Activated T-helper 1 cell treated with Interleukin-2 at 50 U/mL for 16 hours (primary cell): ENCODE results near the gene DTL.

ENCODE experiments used
- DNase-seq: peaks from one replicate; pipeline ENCODE4 v3.0.0-alpha.2; 2020; ENCODE audit warnings: low read depth

Gene DTL

DNA sequence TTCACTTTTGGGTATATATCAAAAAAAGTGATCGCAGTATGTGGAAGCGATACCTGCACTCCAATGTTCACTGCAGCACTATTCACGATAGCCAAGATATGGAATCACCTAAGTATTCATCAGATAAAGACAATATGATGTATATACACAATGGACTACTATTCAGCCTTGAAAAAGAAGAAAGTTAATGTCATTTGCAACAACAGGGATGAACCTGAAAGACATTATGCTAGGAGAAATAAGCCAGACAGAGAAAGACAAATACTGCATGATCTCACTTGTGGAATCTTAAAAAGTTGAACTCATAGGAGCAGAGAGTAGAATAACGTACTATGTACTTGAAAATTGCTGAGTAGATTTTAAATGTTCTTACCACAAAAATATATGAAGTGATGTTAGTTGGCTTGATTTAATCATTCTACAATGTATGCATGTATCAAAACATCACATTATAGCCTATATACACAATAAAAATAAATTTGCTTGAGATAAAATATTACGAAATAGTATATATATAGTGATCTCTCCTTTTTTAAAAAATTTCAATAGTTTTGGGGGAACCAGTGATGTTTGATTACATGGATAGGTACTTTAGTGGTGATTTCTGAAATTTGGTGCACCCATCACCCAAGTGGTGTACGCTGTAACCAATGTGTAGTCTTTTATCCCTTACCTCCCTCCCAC lies 56.0 kb downstream of the DTL start:
- DNase-seq: no peak

DNA sequence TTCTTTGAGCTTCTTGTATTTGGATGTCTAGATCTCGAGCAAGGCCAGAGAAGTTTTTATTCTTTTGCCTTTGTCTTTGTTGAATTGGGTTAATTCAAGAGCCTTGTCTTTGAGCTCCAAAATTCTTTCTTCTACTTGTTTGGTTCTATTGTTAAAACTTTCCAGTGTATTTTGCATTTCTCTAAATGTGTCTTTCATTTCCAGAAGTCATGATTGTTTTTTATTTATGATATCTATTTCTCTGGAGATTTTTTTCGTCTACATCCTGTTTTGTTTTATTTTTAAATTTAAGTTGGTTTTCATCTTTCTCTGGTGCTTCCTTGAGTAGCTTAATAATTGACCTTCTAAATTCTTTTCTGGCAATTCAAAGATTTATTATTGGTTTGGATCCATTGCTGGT lies 61.8 kb downstream of the DTL start:
- no peak for DNase-seq

DNA sequence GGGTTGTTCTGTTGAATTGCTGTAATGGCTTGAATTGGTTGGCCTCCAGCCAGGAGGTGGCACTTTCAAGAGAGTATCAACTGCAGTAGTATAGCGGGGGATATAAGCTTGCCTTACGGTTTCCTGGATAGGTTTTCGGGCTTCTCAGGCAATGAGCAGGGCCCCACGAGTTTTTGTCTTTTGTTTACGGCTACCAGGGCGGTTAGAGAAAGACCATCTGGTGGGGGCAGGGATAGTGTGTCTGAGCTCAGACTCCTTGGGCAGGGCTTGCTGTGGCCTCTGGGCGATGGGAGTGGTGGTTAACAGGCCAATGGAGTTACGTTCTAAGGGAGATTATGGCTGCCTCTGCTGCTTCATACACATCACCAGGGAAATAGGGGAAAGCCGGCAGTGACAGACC lies 62.8 kb downstream of the DTL start:
- no peak for DNase-seq

DNA sequence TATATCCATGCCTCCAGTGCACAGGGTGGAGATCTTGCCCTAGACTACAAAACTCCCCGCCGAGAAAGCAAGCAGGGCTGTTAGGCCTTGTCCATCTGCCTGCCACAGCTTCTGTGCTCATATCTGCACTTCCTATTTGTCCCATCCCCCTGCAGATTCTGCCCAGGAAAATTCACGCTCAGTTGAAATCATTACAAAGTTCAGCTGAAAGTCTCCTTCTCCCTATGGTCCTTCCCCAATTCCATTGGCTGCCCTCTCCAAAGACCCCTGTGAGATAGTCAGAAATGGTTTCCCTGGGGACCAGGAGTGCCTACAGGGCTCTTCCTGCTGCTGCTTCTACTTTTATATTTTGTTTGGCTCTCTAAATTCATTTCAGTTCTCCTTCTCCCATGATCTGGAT lies 63.2 kb downstream of the DTL start:
- DNase-seq: no peak

DNA sequence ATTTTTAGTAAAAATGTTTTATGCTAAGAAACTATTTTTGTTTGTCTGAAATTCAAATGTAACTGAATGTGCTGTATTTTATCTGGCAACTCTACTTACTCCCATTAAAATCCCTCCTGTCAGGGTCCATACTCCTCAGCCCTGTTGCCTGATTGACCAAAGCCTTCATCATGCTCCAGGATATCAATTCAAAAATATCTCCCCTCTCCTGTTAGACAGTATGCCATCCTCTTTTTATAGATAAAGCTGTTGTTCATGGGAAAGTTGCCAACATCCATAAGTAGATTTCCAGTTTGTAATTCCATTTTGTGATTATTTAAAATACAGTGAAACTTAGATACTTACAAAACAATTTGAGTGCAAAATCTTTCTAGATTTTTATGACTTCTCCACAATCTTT lies 65.7 kb downstream of the DTL start:
- DNase-seq: no peak

DNA sequence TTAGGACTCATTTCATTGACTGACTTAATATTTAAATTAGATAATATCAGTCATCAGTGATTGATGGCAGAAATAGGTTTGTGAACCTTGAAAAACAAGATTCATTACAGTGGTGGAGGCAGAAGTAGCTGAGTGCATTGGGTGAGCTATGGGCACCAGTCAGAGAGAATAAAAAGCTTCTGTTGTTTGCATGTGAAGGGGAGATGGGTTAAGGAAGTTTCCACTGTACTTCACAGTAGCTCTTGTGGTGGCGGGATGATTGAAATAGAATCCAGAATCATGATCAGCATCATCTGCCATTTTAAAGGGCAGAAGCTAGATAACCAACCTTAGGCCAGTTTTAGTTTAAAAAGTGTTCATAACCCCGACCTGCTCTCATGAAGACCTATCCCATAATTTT lies 66.2 kb downstream of the DTL start:
- no peak for DNase-seq

DNA sequence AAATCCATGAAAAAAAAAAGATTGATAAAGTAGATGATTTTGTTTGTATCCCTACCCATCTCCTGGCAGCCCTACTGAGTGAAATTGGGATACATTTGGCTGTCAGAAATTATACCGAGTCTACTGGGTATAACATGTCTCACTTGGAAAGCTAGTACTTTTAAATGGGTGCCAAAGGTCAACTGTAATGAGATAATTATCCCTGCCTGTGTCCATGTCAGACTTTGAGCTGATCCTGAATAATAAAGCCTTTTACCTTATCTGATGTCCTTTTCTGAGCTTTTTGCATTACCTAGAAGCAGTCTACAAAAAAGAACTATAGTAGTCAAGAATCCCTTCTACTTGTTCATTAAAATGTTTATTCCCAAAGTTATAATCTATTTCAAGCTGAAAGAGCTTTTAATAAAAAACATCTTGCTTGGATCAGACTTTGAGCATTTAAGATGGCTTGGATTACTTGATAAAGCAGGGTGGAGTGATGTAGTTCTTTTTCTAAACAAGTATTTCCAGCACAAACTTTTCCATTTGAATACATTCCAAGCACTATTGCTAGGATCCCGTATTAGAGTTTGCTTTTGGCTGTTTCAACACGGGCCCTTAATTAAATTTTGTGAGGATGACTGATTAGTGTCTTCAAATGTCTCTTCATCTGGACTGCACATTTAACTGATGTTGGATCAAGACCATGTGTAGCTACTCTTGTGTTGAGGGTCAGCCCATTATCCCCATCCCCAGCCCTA lies 69.2 kb downstream of the DTL start:
- DNase-seq: no peak

DNA sequence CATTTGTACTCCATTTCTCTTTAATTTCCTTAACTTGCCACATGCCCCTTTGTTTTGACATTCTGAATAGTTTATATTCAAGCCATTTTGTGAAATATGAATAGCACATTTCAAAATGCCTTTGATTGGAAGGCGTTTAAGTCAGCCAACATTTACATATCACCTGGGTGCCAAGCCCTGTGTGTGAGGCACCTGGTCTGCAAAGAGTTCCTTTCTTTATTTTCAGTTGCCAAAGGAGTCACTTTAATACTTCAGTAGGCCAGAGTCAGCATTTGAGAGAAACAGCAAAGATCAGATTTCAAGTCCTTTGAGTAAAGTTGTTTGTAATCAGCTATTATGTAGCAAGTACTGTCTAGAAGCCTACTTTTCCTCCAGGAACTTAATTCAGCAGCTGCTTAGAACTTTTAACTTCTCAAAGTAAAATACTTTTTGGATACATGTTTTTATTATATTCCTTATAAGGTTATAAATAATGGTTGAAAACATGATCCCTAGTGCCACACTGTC lies 70.8 kb downstream of the DTL start:
- DNase-seq: no peak

DNA sequence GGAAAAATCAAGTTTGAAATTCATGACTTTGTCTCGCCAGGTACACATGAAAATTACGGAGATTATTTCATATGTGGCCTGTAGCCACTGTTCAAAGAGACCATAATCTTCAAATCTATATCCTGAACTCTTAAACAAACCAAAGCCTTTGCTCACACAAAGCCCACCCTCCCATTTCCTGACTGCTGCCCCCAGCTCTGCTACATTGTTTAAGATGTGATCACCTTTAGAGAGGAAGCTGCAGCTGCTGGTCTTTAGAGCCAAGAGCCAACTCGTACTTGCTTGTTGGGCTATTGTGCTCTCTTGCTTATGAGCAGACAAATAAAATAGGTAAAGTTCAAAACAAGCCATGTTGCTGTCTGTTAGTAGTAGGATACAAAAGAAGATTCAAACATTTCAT lies 71.9 kb downstream of the DTL start:
- DNase-seq: no peak

DNA sequence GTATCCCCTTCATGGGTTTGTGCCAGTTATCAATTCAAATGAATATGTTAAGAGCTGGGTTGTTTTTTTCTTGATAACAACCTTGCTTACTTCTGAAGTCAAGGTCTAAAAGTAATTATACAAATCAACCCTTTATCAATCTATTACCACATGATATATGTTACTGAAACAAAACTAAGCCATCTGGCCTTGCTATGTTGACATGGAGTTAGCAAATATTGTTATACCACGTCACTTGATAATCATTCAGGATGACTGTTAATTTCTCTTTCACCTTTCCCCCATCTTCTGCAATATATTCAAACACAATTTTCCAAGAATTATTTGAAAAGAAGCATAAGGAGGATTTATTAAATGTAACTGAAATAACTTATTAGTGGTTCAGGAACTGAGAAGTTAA lies 72.6 kb downstream of the DTL start:
- no peak for DNase-seq

DNA sequence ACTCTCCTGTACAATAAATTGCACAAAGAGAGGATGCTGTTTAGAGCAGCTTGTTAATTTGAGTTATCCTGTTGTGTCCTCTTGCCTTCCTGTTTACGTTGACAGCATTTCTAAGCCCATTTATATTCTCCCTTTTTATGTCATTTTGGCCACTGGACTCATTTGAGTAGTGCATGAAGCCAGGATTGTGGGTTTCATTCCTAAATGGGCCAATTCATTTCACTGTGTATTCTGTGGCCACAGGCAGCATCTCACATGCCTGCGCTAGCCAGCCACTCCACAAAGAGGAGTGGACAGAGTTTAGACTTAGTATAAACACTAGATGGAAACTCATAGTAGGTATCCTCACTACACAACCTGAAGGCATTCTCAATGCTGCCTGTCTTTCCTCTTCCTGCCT lies 73.4 kb downstream of the DTL start:
- DNase-seq: no peak

DNA sequence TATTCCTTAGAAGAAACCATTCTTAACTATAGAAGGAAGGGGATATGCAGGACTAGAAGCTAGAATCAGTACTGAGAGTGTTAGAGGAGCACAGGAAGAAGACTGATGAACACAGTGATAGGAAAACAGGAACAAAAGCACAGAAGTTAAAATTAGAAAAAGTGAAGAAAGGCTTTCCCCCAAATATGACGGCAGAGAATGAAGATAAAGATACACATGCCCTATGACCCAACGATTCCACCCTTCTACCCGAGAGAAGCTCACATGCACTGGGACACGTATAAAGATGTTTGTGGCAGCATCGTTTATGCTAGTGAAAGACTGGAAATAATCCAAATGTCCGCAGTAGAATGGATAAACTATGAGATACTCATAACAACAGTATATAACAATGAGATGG lies 74.2 kb downstream of the DTL start:
- no peak for DNase-seq

DNA sequence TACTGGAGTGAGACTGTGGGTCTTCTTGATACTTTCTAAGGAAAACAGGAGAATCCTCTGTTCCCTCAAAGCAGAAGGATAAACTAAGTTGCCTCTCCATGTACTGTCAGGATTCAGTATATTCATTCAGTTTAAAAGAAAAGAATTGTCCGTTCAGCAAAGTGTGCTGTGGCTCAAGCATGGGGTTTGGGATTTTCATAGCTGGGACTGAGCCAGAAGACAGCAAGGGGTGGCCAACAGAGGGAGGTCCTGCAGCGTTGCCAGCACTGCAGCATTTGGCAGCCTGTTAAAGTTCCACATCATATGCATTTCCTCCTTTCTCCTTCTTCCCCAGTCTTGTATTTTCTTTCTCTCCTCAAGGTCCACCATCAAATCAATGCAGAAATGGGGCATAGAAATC lies 75.1 kb downstream of the DTL start:
- no peak for DNase-seq

DNA sequence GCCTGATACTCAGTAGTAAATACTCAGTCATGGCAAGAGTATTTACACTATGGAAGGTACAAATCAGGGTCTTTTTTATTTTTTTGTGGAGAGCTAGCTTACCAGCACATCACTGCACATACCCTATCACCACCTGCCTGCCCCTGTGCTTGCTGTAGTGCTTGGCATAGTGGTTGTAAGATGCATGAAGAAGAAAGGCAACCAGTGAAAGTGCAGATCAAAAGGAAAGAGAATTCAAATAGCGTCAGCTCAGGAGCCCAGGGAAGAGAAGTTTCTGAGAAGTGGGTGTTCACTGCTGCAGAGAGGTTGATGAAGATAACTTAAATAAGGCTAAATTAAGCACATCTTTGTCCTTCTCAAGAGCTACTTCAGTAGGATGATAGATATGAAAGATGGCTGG lies 76.0 kb downstream of the DTL start:
- no peak for DNase-seq

DNA sequence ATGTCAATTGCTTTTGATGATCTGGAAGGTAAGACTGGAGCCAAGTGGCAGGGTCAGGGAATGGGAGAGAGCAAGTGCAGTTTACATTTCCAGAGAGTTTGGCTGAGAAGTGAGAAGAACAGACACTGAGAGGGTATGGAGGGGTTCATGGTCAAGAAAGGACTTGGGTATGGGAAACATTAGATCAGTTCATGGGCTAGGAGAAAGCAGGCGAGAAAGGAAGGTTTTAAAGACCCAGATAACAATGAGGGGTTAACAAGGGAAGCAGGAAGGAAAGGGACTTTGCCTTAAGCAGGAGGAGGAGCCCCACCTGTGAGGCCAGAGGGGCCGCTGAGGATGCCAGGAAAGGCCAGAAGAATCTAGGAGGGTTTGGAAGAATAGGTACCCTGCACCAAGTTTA lies 78.2 kb downstream of the DTL start:
- DNase-seq: no peak

DNA sequence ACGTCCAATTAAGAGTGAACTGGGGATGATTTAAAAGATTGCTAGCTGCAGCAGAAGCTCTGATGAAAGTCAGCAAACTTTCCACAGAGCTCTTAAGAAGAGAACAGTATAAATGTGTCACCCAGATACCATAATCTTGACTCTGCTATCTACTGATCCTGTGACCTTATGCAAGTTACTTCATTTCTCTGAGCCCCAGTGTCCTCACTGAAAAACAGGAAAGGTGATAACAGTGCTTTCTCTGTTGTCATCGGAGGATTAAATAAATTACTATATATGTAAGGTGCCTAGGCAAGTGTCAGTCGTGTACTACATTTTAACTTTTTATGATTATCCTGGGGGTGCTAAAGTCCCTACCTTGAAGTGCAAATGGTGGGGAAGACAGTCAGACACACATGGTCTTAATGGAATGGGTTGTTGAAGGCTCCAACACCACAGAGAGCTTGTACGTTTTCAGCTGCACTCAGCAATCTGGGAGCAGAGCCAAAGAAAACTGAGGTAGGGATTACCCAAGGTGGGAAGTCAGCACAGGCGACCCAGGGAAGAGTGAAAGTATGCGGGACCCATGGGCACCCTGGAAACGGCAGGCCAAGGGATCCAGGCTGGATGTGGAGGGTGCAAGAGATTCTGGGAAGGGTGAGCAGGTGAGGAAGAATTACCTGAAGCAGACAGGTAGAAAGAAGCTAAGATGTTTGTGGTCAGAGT lies 82.8 kb downstream of the DTL start:
- DNase-seq: no peak

DNA sequence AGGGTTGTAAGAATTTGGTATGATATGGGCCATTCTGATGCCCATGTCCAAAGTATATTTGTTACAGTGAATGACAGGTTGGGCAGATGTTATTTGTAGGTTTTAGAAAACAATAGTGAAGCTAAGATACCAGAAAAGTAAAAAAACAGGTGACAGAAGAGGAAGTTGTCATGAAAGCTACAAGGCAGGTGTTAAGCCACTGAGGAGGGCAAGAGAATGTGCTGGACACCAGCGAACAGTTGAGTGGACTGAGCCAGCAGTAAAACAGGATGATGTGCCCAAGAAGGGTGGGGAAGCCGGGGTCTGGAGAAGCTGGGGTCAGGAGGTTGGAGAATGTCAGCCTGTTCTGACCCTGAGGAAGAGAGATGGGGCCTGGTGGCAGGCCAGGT lies 83.3 kb downstream of the DTL start:
- no peak for DNase-seq

DNA sequence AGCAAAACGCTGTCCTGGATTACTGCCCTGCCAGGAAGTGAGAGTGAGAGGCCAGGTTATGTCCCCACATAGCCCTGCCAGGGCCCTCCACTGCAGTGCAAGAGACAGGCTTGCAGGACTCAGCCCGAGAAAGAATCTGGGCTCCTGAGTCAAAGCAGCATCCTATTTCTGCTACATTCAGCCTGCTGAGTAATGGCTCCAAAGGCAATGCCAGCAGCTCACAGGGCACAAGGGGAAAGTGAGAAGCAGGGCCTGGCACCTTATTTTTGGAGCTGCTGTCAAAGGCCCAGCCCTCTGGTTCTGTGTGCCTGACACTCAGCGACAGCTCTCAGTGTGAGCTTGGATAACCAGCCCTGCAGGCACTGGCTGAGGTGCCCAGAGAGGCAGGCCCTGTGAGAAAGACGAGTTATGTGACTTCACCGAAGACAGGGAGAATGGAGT lies 83.9 kb downstream of the DTL start:
- no peak for DNase-seq

DNA sequence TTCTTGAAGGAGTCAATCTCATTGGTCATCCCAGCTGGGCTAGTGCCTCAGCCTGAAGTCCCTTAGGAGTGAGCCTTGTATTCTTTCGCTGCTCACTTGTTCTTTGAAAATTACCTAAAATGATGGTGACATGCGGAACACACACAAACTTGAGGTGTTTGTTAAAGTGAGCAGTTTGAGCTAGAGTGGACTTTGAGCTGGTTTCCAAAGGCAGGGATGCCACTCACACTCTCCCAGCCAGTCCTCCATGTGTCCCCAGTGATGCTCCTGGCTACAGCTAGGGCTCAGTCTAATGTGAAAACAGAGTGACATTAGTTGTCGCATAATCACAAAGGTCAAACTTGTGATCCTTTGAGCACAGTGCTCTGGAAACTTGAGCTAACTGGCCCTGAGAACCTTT lies 84.3 kb downstream of the DTL start:
- no peak for DNase-seq

DNA sequence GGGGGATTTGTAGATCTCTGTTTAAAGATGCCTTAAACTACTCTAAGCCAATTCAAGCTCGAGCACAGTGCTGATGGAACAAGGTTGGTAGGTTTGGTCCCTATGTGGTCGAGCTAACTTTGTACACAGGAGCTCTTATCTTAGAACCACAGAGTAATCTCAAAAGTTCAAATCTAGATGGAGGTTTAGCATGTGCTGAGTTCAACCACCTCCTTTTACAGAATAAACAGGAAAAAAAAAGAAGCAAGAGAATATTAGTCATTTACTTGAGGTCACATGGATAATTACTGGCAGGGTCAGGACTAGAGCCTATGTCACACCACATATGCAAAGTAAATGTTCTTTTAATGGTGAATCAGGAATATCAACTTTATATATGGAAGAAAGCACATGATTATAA lies 86.2 kb downstream of the DTL start:
- DNase-seq: no peak

DNA sequence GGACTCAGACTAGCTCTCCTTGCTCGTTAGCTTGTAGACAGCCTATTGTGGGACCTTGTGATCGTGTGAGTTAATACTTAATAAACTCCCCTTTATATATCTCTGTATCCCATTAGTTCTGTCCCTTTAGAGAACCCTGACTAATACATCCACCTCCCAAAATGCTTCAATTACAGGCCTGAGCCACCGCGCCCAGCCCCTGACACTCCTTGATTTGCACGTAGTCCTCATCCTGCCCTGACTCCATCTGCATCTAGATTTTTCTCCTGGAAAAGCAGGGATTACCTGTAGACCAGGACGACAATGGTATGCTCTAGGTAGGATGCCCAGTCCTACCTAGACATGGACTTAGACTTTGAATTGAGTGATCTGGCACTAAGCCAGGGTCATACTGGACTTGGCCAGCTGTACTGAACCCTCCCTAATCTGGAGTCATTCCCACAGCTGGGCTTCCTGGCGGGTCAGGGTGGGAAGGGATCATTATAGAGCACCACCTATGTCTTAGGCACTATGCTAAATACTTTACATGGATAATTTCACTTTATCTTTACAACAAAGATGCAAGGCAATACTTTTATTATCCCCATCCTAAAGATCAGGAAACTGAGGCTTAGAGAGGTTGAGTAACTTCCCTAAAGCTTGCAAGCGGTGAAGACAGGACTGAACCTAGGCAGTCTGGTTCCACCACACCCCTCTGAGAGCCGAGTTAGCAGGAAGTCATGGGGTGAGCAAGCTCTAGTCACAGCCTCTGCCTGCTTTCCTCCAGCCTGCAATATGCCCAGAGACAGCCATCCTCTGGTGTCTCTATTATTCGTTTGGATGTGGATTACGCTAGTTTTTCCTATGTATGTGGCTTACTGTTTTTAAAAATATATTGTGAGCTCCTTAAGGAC lies 89.4 kb downstream of the DTL start:
- no peak for DNase-seq

DNA sequence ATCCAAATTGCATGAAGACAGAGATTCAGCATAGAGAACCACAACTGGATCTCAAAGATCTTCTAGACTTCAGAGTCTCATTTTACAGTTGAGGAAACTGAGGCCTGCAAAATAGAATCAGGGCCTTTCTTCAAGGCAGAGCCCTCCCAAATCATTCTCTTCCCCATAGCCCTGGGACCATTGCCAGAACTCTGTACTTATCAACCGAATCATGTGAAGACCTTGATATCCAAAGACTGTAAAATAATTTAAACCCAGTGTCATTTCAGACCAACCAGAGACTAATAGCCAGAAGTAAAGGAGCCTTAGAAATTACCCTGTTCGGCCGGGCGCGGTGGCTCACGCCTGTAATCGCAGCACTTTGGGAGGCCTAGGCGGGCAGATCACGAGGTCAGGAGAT lies 90.1 kb downstream of the DTL start:
- no peak for DNase-seq
